Breast epithelium (tissue), 3 donors: Measurements from ENCODE around the gene EPM2AIP1.

Experiments
- CTCF ChIP-seq, 3 donors: fragments of 450-650 bp; IDR thresholded peaks; one replicate each; pipeline ENCODE4 v1.5.1; 2016 to 2017; ENCODE audit warnings: antibody characterized with exemption in 3 of 3, mild to moderate bottlenecking in 3 of 3, moderate library complexity in 3 of 3
- POLR2A ChIP-seq: fragments of 450-650 bp; IDR thresholded peaks from one replicate; pipeline ENCODE4 v1.6.1; 2016; ENCODE audit warnings: antibody characterized with exemption, mild to moderate bottlenecking, moderate library complexity
- POLR2AphosphoS5 ChIP-seq, 3 donors: sonication (generic); formaldehyde crosslinking; IDR thresholded peaks; one replicate each; pipeline ENCODE4 v1.6.1; 2017; ENCODE audit warnings: antibody characterized with exemption in 3 of 3

- no peak for TF ChIP-seq POLR2A
- TF ChIP-seq POLR2AphosphoS5 (IDR thresholded peaks at IDR 0.05) = no peak
- no peak for TF ChIP-seq CTCF (IDR thresholded peaks at IDR 0.05)
These were observed 4.6 kb downstream of the EPM2AIP1 start for GRCh38 chr3:36988356-36988755.
